Measurements from ENCODE around the gene LY86.

The LY86 gene

GRCh38 chr6:6623553-6623952 is 35.0 kb downstream of the LY86 start:
- no peak for DNase-seq (ENCODE audit: low read depth)

DNA sequence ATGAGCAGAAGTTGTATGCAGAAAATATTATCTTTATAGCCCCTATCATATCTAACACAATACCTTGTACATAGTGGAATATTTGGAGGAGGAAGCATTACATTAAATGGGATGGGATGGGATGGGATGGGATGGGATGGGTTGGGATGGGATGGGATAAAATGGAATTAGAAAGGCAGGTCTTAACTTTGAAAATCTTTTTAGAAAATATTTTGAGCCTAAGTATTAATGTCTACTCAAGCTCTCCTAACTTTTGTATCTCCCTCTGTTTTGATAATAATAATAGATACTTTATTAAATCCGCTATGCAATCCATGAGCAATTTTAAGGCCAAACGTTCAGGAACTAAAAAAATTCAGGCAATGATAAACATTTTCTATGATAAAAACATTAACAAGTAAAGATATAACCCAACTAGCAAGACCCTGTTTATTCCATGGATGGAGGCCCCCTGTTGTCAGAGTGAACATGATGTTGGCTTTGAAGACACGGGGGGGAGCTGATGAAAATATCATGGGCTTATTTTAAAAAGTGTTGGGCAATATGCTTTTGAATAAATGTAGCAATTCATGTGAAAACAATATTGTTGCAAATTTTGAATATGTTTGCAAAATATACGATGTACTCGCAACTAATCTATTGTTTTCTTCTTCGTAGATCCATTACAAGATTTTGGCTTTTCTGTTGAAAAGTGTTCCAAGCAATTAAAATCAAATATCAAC is 35.9 kb downstream of the LY86 start:
- DNase-seq (ENCODE audit: low read depth), result no peak

DNA sequence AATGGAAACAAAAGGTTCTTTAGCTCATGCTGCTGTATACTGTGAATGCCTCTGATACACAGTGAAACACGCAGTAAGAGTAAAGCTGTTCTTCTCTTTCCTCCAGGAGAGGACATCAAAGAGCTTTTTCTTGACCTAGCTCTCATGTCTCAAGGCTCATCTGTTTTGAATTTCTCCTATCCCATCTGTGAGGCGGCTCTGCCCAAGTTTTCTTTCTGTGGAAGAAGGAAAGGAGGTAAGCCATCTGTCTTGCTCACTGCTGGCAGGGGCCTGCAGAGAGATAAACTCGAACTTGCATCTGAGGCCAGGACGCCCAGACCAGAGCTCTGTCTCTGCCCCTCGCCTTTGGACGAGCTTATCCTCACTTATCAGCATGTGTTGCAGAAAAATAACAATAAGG is 37.7 kb downstream of the LY86 start:
- DNase-seq (ENCODE audit: low read depth), result no peak

DNA sequence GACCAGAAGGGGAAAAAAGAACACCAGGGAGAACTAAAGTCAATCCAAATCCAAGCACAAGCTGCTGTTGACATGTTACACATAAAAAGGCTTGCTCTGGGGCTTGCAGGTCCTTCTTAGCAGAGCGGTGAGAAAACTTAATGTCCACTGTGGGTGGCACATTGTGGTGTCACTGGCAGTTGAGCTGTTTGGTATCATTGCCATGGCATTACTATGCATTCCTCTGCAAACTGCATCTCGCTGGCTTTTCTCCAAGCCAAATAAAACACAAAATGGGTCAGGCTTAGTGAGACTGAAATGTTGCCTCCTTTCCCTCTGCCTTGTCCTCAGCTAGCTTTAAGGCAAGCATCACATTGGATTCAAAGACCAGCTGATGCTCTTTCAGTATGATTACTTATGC is 40.9 kb downstream of the LY86 start:
- DNase-seq (ENCODE audit: low read depth), result no peak

DNA sequence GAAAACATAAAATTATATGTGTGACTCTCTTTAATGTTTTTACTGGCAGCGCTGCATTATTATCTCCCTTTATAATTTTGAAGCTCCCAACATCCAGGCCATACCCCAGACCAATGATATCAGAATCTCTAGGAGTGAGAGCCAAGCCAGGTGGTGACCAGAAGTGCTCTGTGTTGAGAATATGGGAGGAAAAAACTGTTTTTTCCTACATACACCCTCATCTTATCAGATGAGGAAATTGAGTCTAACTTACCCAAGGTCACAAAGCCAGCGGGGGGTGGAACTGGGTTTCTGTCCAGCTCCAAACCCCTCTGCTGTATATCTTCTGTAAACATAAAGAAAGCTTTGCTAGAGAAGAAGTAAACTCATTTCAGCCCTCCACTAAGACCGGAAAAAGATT is 42.5 kb downstream of the LY86 start:
- DNase-seq (ENCODE audit: low read depth), result no peak

DNA sequence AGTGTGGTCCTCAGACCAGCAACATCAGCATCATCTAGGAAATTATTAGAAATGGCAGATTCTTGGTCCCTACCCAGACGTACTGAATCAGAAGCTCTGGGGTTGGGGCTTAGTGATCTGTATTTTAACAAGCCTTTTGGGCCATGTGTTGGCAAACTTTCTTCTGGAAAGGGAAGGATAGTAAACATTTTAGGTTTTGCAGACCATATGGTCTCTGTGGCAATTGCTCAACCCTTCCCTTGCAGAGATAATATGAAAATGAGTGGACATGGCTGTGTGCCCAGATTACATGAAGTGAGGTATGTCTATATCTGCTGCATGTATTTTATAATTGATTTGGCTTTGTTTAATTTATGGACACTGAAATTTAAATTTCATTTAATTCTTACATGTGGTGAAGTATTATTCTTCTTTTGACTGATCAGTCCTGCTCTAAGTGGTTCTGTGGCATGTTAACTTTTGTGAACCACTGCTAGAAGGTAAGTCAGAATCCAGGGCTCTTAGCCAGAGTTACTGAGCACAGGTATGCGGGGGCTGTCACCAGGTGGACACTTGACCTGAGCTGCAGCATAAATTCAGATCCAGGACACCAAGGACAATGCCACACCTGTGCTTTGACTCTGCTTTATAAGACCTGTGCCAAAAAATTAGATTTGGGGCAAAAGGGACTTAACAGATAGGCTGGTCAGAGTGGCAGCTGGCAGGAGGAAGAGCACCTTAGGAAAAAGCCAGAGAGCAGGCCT is 43.2 kb downstream of the LY86 start:
- DNase-seq (ENCODE audit: low read depth), result no peak

DNA sequence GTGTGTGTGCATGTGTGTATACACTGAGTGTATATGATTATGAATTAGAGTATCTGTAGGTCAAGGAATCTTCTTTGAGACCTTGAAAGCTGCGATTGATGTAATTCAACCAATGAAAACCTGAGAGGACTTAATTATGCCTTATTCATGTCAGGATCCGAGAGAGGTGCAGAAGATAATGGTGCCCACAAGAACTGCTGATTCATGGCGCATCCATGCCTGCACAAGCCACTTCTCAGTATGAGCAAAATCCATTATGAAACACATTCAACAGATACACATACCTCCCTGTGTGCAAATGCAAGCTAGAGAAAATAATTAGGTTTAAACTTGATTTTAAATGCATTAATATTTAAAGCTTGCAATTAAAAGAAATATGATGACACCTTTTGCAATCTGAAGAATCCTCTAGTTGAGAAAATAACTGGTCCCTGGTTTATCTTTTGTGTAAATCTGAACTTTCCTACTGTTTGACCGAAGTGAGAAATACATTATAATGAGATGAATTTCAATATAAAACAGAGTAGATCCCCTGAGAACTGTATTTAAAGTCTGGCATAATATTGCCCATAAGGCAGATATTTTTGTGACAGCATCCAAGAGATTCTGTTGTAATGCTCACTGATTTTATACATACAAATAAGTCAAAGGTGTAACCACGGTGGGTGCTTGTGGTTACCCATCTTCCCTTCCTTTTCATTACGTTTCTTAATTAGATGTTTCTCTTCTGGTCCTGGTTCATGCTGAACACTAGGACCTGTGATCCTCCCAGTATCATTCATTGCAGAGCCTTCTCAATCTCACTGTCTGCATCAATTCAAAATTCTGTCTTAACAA is 45.6 kb downstream of the LY86 start:
- DNase-seq (ENCODE audit: low read depth), result no peak

- DNase-seq (ENCODE audit: low read depth), result no peak
Observed at GRCh38 chr6:6634735-6635075, 46.2 kb downstream of the LY86 start.

DNA sequence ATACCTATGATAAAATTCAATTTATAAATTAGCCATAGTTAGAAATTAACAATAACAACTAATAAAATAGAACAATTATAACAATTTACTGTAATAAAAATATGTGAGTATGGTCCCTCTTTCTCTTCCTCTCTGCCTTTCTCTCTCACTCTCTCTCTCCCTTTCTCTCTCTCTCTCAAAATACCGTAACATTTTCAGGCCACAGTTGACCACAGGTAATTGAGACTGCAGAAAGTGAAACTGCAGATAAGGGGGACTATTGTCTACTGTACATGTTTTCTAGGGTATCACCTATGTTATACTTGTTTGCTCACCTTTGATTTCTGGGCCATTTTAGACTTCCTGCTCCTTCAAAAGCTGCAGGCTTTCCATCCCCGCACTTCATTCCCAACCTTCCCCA is 46.8 kb downstream of the LY86 start:
- no peak for DNase-seq (ENCODE audit: low read depth)

DNA sequence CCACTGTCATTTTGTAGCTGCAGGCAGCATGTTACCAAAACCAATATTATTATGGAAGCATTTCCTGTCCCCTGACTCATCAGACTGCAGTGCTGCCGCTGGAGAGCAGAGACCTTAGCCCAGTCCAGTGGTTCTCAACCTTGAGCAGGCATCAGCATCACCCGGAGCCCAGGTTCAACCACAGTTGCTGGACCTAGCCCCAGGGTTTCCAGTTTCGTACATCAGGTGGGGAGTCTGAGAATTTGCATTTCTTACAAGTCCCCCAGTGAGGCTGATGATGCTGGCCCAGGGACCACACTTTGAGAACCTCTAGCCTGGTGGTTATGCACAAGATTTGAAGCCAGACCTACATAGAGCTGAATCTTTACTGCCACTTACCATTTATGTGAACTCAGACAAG is 47.3 kb downstream of the LY86 start:
- DNase-seq (ENCODE audit: low read depth), result no peak

- no peak for DNase-seq (ENCODE audit: low read depth)
Observed at GRCh38 chr6:6639572-6639971, 51.1 kb downstream of the LY86 start.

DNA sequence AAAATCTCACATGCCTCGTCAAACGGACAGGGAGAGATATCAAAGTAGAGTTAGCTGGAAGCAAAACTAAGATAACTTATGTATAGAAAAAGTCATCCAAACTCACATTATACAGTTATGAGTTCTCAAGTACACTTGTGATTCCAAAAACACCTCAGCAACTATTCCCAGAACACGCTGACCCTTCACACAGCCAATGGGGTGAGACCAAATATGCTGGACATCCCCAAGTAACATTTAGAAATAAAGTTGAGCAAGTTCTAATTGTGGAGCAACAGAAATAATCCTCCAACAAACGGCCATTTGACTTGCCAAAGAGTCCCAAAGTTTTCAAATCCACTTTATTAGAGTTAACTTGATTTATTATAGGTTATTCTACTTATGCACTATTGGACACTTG is 52.4 kb downstream of the LY86 start:
- no peak for DNase-seq (ENCODE audit: low read depth)

DNA sequence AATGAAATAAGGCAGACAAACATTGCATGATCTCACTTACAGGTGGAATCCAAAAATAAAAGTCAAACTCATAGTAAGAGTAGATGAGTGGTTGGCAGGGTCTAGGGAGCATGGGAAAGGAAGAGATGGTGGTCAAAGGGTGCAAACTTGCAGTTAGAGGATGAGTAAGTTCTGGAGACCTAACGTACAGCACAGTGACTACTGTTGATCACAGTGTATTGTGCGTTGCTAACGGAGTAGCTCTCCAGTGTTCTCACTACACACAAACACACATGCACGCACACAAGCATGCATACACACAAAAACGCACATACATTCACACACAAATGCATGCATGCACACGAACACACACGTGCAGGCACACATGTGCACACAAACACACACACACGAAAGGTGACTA is 54.9 kb downstream of the LY86 start:
- DNase-seq (ENCODE audit: low read depth), result no peak

DNA sequence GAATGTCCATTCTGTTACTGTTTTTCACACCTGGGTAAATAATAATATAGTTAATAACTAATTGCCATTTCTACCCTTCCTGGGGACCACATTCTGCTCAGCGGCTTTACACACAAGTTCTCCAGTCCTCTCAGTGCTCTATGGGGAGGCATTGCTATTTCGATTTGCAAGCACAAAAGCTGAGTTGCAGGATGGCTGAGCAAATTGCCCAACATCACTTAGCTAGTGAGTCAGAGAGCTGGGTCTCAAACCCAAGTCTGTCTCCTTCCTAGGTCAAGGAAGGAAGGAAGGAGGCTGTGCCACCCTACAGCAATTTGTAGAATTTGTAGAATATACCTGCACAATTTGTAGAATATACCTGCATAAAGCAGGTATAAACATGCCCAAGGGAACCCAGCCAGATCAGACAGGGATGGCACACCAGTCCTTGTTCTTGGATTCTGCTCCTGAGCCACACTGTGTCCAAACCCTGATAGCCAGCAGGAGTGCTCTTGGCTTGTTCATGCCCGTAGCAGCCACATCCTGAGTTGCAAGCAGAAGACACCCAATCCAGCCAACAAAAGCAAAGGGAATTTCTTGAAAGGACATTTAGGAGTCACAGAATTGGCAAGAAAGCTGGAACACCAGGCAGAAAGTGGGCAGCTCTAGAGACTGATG is 56.9 kb downstream of the LY86 start:
- no peak for DNase-seq (ENCODE audit: low read depth)

DNA sequence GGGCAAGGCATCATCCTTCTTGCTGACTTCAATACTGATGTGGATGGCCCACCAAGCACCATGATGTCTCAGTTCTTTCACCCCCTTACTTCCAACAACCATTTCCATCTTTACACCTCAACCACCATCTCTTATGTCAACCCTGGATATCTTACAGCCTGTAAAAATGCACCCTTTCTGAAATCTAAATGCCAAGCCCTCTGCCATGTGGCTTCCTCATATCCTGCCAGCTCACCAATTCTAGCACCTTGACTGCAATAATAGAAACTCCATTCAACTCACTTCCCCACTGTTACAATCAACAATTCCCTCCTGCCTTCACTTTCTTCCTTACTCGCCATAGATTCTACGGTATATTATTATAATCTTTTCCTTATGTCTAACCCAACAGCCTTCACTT is 57.9 kb downstream of the LY86 start:
- DNase-seq (ENCODE audit: low read depth), result no peak

GRCh38 chr6:6646859-6647258 is 58.3 kb downstream of the LY86 start:
- no peak for DNase-seq (ENCODE audit: low read depth)

- no peak for DNase-seq (ENCODE audit: low read depth)
Observed at GRCh38 chr6:6648692-6649343, 60.3 kb downstream of the LY86 start.

- no peak for DNase-seq (ENCODE audit: low read depth)
Observed at GRCh38 chr6:6649824-6650349, 61.4 kb downstream of the LY86 start.

DNA sequence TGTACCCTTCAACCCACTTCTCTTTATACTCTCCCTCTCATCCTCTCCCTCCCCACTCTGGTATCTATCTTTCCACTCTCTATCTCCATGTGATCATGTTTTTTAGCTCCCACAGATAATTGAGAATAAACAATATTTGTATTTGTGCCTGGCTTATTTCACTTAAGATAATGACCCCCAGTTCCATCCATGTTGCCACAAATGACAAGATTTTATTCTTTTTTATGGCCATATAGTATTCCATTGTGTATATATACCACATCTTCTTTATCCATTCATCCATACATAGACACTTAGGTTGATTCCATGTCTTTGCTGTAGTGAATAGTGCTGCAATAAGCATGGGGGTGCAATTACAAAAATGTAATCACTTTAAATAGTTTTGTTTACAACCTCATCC is 62.3 kb downstream of the LY86 start:
- no peak for DNase-seq (ENCODE audit: low read depth)

- DNase-seq (ENCODE audit: low read depth), result no peak
Observed at GRCh38 chr6:6651335-6651734, 62.8 kb downstream of the LY86 start.

- no peak for DNase-seq (ENCODE audit: low read depth)
Observed at GRCh38 chr6:6652932-6653331, 64.4 kb downstream of the LY86 start.
